HG03520 (cell line): Measurements from ENCODE around the gene CSPG5.

Experiments
- ATAC-seq: cut with Tn5 transposase; IDR thresholded peaks from one replicate; pipeline ENCODE4 v1.9.1; 2021; ENCODE audit warnings: mild to moderate bottlenecking, moderate library complexity; ENCODE audit not compliant: unreplicated experiment

The CSPG5 gene

GRCh38 chr3:47588053-47588452 lies 9.4 kb upstream of the CSPG5 start:
- no peak for ATAC-seq

GRCh38 chr3:47586746-47587145 lies 8.1 kb upstream of the CSPG5 start:
- ATAC-seq: no peak

- ATAC-seq: no peak
Measured at GRCh38 chr3:47583320-47584075, 4.8 kb upstream of the CSPG5 start.

GRCh38 chr3:47581835-47582234 lies 3.2 kb upstream of the CSPG5 start:
- ATAC-seq: no peak

GRCh38 chr3:47581422-47581821 lies 2.8 kb upstream of the CSPG5 start:
- no peak for ATAC-seq

- ATAC-seq: no peak
Measured at GRCh38 chr3:47580481-47580880, 1.8 kb upstream of the CSPG5 start.

GRCh38 chr3:47579875-47580274 lies 1.2 kb upstream of the CSPG5 start:
- ATAC-seq: no peak

- ATAC-seq: no peak
Measured at GRCh38 chr3:47578119-47578632, 489 bp downstream of the CSPG5 start.

- no peak for ATAC-seq
Measured at GRCh38 chr3:47577583-47578118, 1.0 kb downstream of the CSPG5 start.

- no peak for ATAC-seq
Measured at GRCh38 chr3:47573190-47574172, 5.2 kb downstream of the CSPG5 start.

- ATAC-seq: no peak
Measured at GRCh38 chr3:47571391-47572175, 7.1 kb downstream of the CSPG5 start.

GRCh38 chr3:47568901-47569300 lies 9.8 kb downstream of the CSPG5 start:
- no peak for ATAC-seq

GRCh38 chr3:47567149-47567548 lies 11.5 kb downstream of the CSPG5 start:
- ATAC-seq: no peak

- ATAC-seq: no peak
Measured at GRCh38 chr3:47566667-47567066, 12.0 kb downstream of the CSPG5 start.

- no peak for ATAC-seq
Measured at GRCh38 chr3:47565734-47566550, 12.7 kb downstream of the CSPG5 start.

- no peak for ATAC-seq
Measured at GRCh38 chr3:47556351-47556750, 22.3 kb downstream of the CSPG5 start.

GRCh38 chr3:47554335-47554734 lies 24.3 kb downstream of the CSPG5 start:
- no peak for ATAC-seq

- ATAC-seq: no peak
Measured at GRCh38 chr3:47553407-47553806, 25.3 kb downstream of the CSPG5 start.

- no peak for ATAC-seq
Measured at GRCh38 chr3:47542471-47543173, 36.0 kb downstream of the CSPG5 start.
